MM.1S (cell line): ENCODE results near the gene ARHGAP1.

Experiments
- DNase-seq: peaks from one replicate; pipeline ENCODE4 v3.0.0-alpha.2; 2015
- H2AFZ ChIP-seq: fragments of 300-600 bp; sonication (generic); 2 replicates; pipeline ENCODE4 v1.6.0; 2016; ENCODE audit warnings: antibody characterized with exemption, low read length
- H3F3A ChIP-seq: fragments of 300-600 bp; sonication (generic); 2 replicates; pipeline ENCODE4 v1.6.1; 2016; ENCODE audit warnings: mild to moderate bottlenecking, antibody characterized with exemption, low read length, moderate library complexity, mixed read lengths; ENCODE audit not compliant: insufficient read depth
- H3K27ac ChIP-seq: fragments of 300-600 bp; sonication (generic); 2 replicates; pipeline ENCODE4 v1.5.1; 2016; ENCODE audit warnings: mild to moderate bottlenecking, low read length
- H3K27me3 ChIP-seq: fragments of 300-600 bp; sonication (generic); replicated peaks from 2 replicates; pipeline ENCODE4 v1.6.0; 2016; ENCODE audit warnings: low read length; ENCODE audit not compliant: insufficient read depth
- H3K36me3 ChIP-seq: fragments of 300-600 bp; sonication (generic); replicated peaks from 2 replicates; pipeline ENCODE4 v1.6.1; 2016; ENCODE audit warnings: mild to moderate bottlenecking, low read length, mixed read lengths; ENCODE audit not compliant: insufficient read depth
- H3K4me1 ChIP-seq: fragments of 300-600 bp; sonication (generic); 2 replicates; pipeline ENCODE4 v1.6.1; 2016; ENCODE audit warnings: low read length, mixed read lengths
- H3K4me2 ChIP-seq: fragments of 300-600 bp; sonication (generic); 2 replicates; pipeline ENCODE4 v1.6.0; 2016; ENCODE audit warnings: low read depth, low read length
- H3K4me3 ChIP-seq: fragments of 300-600 bp; sonication (generic); 2 replicates; pipeline ENCODE4 v1.5.1; 2016; ENCODE audit warnings: low read length, mixed read lengths
- H3K79me2 ChIP-seq: fragments of 300-600 bp; sonication (generic); 2 replicates; pipeline ENCODE4 v1.6.1; 2016; ENCODE audit warnings: mixed run types, low read length, mixed read lengths
- H3K9ac ChIP-seq: fragments of 300-600 bp; sonication (generic); 2 replicates; pipeline ENCODE4 v1.6.1; 2016; ENCODE audit warnings: low read length, mixed read lengths
- H3K9me2 ChIP-seq: fragments of 300-600 bp; sonication (generic); replicated peaks from 2 replicates; pipeline ENCODE4 v1.6.1; 2016; ENCODE audit warnings: mild to moderate bottlenecking, low read length, mixed read lengths; ENCODE audit not compliant: insufficient read depth
- H3K9me3 ChIP-seq: fragments of 300-600 bp; sonication (generic); replicated peaks from 2 replicates; pipeline ENCODE4 v1.6.1; 2016; ENCODE audit warnings: mild to moderate bottlenecking, low read length, mixed read lengths; ENCODE audit not compliant: insufficient read depth
- H4K20me1 ChIP-seq: fragments of 300-600 bp; sonication (generic); 2 replicates; pipeline ENCODE4 v1.6.1; 2016; ENCODE audit warnings: mild to moderate bottlenecking, low read length, moderate library complexity, mixed read lengths; ENCODE audit not compliant: insufficient read depth
- CTCF ChIP-seq: fragments of 300-600 bp; sonication (generic); IDR thresholded peaks from 2 replicates; pipeline ENCODE4 v1.5.1; 2016; ENCODE audit warnings: antibody characterized with exemption, low read length, mixed read lengths
- EZH2 ChIP-seq: fragments of 300-600 bp; sonication (generic); optimal IDR thresholded peaks from 2 replicates; pipeline ENCODE3; 2017; ENCODE audit warnings: low read depth, mild to moderate bottlenecking, antibody characterized with exemption, low read length, mixed read lengths
- EZH2phosphoT487 ChIP-seq: fragments of 300-600 bp; sonication (generic); IDR thresholded peaks from 2 replicates; pipeline ENCODE4 v1.6.1; 2018; ENCODE audit warnings: antibody characterized with exemption, low read length

The ARHGAP1 gene

GRCh38 chr11:46667043-46667481 is 33.4 kb downstream of the ARHGAP1 start:
- Histone ChIP-seq H2AFZ (peak overlapping the region; percentile 9; the same call in 1 of the 2 replicates), H4K20me1 (no peaks in the 10 kb centered on the region), H3K27ac (peak overlapping the region; percentile 92), H3K9me3 (no peaks in the 10 kb centered on the region), H3F3A (peaks cover 48% of the 10 kb centered on the region), H3K9me2 (no peaks in the 10 kb centered on the region), H3K9ac (peak overlapping the region; percentile 44; the same call in 1 of the 2 replicates), H3K79me2 (peaks cover 12% of the 10 kb centered on the region), H3K4me1 (peaks cover 60% of the 10 kb centered on the region), H3K36me3 (peaks cover 7% of the 10 kb centered on the region; the same call in 1 of the 2 replicates), H3K27me3 (no peaks in the 10 kb centered on the region), H3K4me3 (peak overlapping the region; percentile 23), H3K4me2 (peak overlapping the region; percentile 76)
- TF ChIP-seq EZH2 (no peak), EZH2phosphoT487 (no peak), CTCF (no peak)
- DNase-seq = no peak

DNA sequence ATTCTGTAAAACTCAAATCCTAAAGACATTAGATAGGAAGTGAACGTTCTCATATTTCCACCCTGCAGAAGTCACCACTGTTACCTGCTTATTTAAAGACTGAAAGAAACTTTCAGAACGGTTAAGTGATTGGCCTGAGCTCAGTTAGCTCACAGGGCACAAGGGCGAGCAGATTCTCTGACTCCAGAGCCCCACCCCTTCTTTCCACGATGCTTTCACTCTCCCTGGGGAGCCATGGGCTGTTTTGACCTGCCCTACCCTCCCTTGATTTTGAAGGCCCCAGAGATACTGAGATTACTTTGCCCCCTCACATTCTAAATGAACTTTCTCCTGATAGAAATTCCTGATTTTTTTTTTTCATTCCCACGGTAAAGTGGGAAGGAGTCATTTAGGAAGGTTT is 33.9 kb downstream of the ARHGAP1 start:
- no peak overlapping the region for H3K4me3 ChIP-seq
- H3K9ac ChIP-seq = peak overlapping the region; percentile 44; the same call in 1 of the 2 replicates
- H3K79me2 ChIP-seq = peaks cover 12% of the 10 kb centered on the region
- peak overlapping the region; percentile 92; the same call in 1 of the 2 replicates for H3K27ac ChIP-seq
- H3K36me3 ChIP-seq = peaks cover 11% of the 10 kb centered on the region; the same call in 1 of the 2 replicates
- peaks cover 45% of the 10 kb centered on the region for H3F3A ChIP-seq
- H4K20me1 ChIP-seq = no peaks in the 10 kb centered on the region
- H3K9me3 ChIP-seq = no peaks in the 10 kb centered on the region
- TF ChIP-seq EZH2phosphoT487 (no peak), CTCF (no peak), EZH2 (no peak)
- no peaks in the 10 kb centered on the region for H3K27me3 ChIP-seq
- H3K4me1 ChIP-seq = peaks cover 55% of the 10 kb centered on the region
- H3K9me2 ChIP-seq = no peaks in the 10 kb centered on the region
- peak; percentile 55 for DNase-seq
- H2AFZ ChIP-seq = no peak overlapping the region; the same call in 1 of the 2 replicates
- peak overlapping the region; percentile 76 for H3K4me2 ChIP-seq

DNA sequence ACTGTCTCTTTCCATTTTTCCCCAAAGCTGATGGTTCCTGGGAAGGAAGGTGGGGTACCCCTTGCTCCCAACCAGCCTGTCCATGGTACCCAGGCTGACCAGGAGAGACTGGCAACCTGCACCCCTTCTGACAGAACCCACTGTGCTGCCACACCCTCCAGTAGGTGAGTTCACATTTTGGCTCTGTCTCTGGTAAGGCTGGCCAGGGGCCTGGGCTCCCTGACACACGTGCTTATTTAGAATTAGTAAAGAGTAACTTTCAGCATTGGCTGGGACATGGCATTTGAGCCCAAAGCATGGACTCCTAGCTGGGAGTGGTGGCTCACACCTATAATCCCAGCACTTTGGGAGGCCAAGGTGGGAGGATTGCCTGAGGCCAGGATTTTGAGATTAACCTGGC is 35.1 kb downstream of the ARHGAP1 start:
- Histone ChIP-seq H3K4me1 (peaks cover 43% of the 10 kb centered on the region), H3K4me3 (no peak overlapping the region), H3K27me3 (no peaks in the 10 kb centered on the region), H4K20me1 (no peaks in the 10 kb centered on the region), H3K9me2 (no peaks in the 10 kb centered on the region), H3K27ac (no peak overlapping the region), H3K9ac (no peak overlapping the region), H3K4me2 (no peak overlapping the region), H3F3A (peaks cover 33% of the 10 kb centered on the region), H3K9me3 (no peaks in the 10 kb centered on the region), H3K36me3 (peaks cover 11% of the 10 kb centered on the region; the same call in 1 of the 2 replicates), H3K79me2 (peaks cover 12% of the 10 kb centered on the region), H2AFZ (no peak overlapping the region)
- no peak for DNase-seq
- no peak for TF ChIP-seq EZH2phosphoT487
- TF ChIP-seq EZH2 = no peak
- TF ChIP-seq CTCF = no peak
